GM23338 (cell line): Measurements from ENCODE around the gene SND1. TPM values are rescaled to one million over a fixed set of nuclear protein-coding genes. Genes with fewer than 3 reads are reported as not detected.
A peak's percentile ranks its signal among the peaks of the same experiment; 100 is the strongest.
"Not testable (repeated sequence)": the region's sequence is repeated elsewhere in the genome, so short reads cannot be mapped to it uniquely, and the experiment has no call there.

Source experiments
- ATAC-seq: fragments of 200-7000 bp; cut with Tn5 transposase; 3 replicates; pipeline ENCODE4 v1.9.1; 2020
- DNase-seq: peaks from one replicate; pipeline ENCODE4 v3.0.0-alpha.2; 2015; ENCODE audit warnings: low spot score
- H2AFZ ChIP-seq: fragments of 200-600 bp; sonication (generic); 2 replicates; pipeline ENCODE4 v1.8.0; 2016; ENCODE audit warnings: antibody characterized with exemption, mild to moderate bottlenecking, moderate library complexity
- H3F3A ChIP-seq: fragments of 200-600 bp; sonication (generic); replicated peaks from 2 replicates; pipeline ENCODE4 v1.8.0; 2017; ENCODE audit warnings: antibody characterized with exemption, mixed run types, low read depth
- H3K27ac ChIP-seq: fragments of 200-600 bp; sonication (generic); 2 replicates; pipeline ENCODE4 v1.6.1; 2016; ENCODE audit warnings: low read depth
- H3K27me3 ChIP-seq: fragments of 200-600 bp; sonication (generic); 2 replicates; pipeline ENCODE4 v1.8.0; 2016; ENCODE audit warnings: mild to moderate bottlenecking, mixed run types, moderate library complexity; ENCODE audit not compliant: insufficient read depth
- H3K36me3 ChIP-seq: fragments of 200-600 bp; sonication (generic); 2 replicates; pipeline ENCODE4 v1.8.0; 2016; ENCODE audit warnings: mild to moderate bottlenecking; ENCODE audit not compliant: insufficient read depth
- H3K4me1 ChIP-seq: fragments of 200-600 bp; sonication (generic); 2 replicates; pipeline ENCODE4 v1.8.0; 2016; ENCODE audit warnings: mild to moderate bottlenecking, moderate library complexity; ENCODE audit not compliant: insufficient read depth
- H3K4me2 ChIP-seq: fragments of 200-600 bp; sonication (generic); 2 replicates; pipeline ENCODE4 v1.7.1; 2017; ENCODE audit warnings: mixed run types
- H3K4me3 ChIP-seq: fragments of 200-600 bp; sonication (generic); 2 replicates; pipeline ENCODE4 v1.6.1; 2016; ENCODE audit warnings: mixed run types
- H3K79me2 ChIP-seq: fragments of 200-600 bp; sonication (generic); replicated peaks from 2 replicates; pipeline ENCODE4 v1.8.0; 2017; ENCODE audit warnings: mild to moderate bottlenecking; ENCODE audit not compliant: insufficient read depth
- H3K9me2 ChIP-seq: fragments of 200-600 bp; sonication (generic); 2 replicates; pipeline ENCODE4 v1.8.0; 2017; ENCODE audit not compliant: insufficient read depth
- H4K20me1 ChIP-seq: fragments of 200-600 bp; sonication (generic); replicated peaks from 2 replicates; pipeline ENCODE4 v1.8.0; 2017; ENCODE audit warnings: mild to moderate bottlenecking; ENCODE audit not compliant: insufficient read depth
- H3K27ac Mint-ChIP-seq: 2 replicates; pipeline ENCODE4 v1.8.0; 2020; ENCODE audit warnings: inconsistent platforms, mild to moderate bottlenecking, moderate library complexity, mixed read lengths
- H3K27me3 Mint-ChIP-seq: 3 replicates; pipeline ENCODE4 v1.8.0; 2022; ENCODE audit warnings: low read depth, mild to moderate bottlenecking, moderate library complexity, mixed read lengths, inconsistent platforms; ENCODE audit not compliant: insufficient read depth, poor library complexity
- H3K36me3 Mint-ChIP-seq: 3 replicates; pipeline ENCODE4 v1.8.0; 2021; ENCODE audit warnings: low read depth, mild to moderate bottlenecking, inconsistent platforms, moderate library complexity, mixed read lengths
- H3K4me1 Mint-ChIP-seq: 3 replicates; pipeline ENCODE4 v1.8.0; 2020; ENCODE audit warnings: mild to moderate bottlenecking, inconsistent platforms, mixed read lengths
- H3K4me3 Mint-ChIP-seq: 3 replicates; pipeline ENCODE4 v1.8.0; 2021; ENCODE audit warnings: moderate library complexity, mild to moderate bottlenecking, inconsistent platforms, mixed read lengths
- H3K9me3 Mint-ChIP-seq: 3 replicates; pipeline ENCODE4 v1.8.0; 2020; ENCODE audit warnings: moderate library complexity, mild to moderate bottlenecking, inconsistent platforms, mixed read lengths
- CTCF ChIP-seq, 2 experiments: fragments of 200-600 bp in 1 of 2; sonication (generic) in 1 of 2; conservative IDR thresholded peaks; 2 replicates each; pipeline versions ENCODE4 v1.5.1 to v1.6.1; 2016 to 2017; ENCODE audit warnings: antibody characterized with exemption in 2 of 2, low read depth in 2 of 2, mild to moderate bottlenecking in 2 of 2, moderate library complexity in 1 of 2
- ETS1 ChIP-seq: IDR thresholded peaks from 2 replicates; pipeline ENCODE4 v1.6.1; 2016; ENCODE audit warnings: antibody characterized with exemption
- EZH2 ChIP-seq: fragments of 200-600 bp; sonication (generic); IDR thresholded peaks from one replicate; pipeline ENCODE4 v1.8.0; 2017; ENCODE audit warnings: antibody characterized with exemption, mild to moderate bottlenecking, low read depth; ENCODE audit not compliant: unreplicated experiment
- ZNF462 ChIP-seq: fragments of 250-450 bp; sonication (Bioruptor Pico); IDR thresholded peaks from 2 replicates; pipeline ENCODE4 v1.5.0; 2020; ENCODE audit warnings: mild to moderate bottlenecking, moderate library complexity
- polyA plus RNA-seq: library from polyadenylated mRNA; unstranded; fragments of >200 nt; fragmentation: Nextera tagmentation; extraction: Ambion mirVana; gene quantifications from 2 replicates; pipeline ENCODE4 v1.2.1, GENCODE V29; 2016
- total RNA-seq: library from RNA; depleted of rRNA; stranded (reverse); fragments of >200 nt; shearing (Covaris generic); gene quantifications from 2 replicates; pipeline ENCODE4 v1.2.3, GENCODE V29; 2014

Gene SND1
- total and polyA plus RNA-seq, 2 experiments from 2014 or later: 107 to 254 TPM

DNA sequence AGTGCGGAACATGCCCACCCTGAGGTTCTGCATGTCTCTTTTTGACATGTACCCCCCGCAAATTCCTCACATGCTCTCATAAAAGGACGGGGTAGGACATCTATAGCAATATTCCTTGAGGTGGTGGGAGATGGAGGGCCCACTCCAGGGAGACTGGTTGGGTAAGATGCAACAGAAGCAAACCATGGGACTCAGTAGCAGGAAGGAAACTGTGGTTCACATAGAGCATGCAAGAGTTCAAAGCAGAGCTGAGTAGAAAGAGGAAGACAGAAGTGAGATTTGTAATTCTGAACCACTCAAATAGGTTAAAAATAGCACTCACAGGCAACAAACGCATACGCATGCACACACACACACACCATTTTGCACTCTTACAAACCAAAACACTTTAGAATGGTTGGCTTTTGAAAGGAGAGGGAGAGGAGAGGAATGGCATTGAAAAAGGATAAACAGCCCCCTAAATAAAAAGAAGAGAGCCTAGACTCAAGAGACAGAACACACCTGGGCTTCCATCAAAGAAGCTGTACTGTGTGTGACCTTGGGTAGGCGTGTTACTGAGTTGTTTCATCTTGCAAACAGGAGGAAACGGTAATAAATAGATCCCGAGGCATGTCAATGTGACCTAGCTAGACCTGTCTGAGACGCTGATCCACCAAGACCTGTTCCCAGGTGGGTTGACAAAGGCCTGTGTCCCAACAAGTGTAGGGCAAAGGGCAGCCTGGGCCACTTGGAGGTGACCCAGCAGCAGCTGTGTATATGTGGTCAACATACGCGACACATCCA lies 456.8 kb downstream of the SND1 start (continued):
- no peak for TF ChIP-seq ZNF462 (CRISPR knock-in tag)
- TF ChIP-seq ETS1: no peak
- no peak for TF ChIP-seq EZH2
- no peak for TF ChIP-seq CTCF (conservative IDR thresholded peaks at IDR 0.05; ENCODE audit: low read depth in 2 of 2)

GRCh38 chr7:128109424-128109969 lies 457.5 kb downstream of the SND1 start:
- not testable (repeated sequence) for H3K9me3 Mint-ChIP-seq, H3K9me2 ChIP-seq, DNase-seq, H3K27ac ChIP-seq, H2AFZ ChIP-seq, H3K36me3 ChIP-seq, H3K4me3 ChIP-seq, H3K79me2 ChIP-seq, H3K4me1 Mint-ChIP-seq, H3K4me2 ChIP-seq, H4K20me1 ChIP-seq, H3F3A ChIP-seq, H3K27ac Mint-ChIP-seq, H3K4me1 ChIP-seq, H3K36me3 Mint-ChIP-seq, ATAC-seq, H3K4me3 Mint-ChIP-seq
- peaks cover 20% of the 10 kb centered on the region for H3K27me3 ChIP-seq
- peaks cover 18% of the 10 kb centered on the region for H3K27me3 Mint-ChIP-seq
- peak; percentile 29 for TF ChIP-seq CTCF (conservative IDR thresholded peaks at IDR 0.05; ENCODE audit: low read depth in 2 of 2)
